HepG2 (cell line): ENCODE measurements around the gene MAJIN. TPM values are rescaled to one million over a fixed set of nuclear protein-coding genes. Genes with fewer than 3 reads are reported as not detected.

Source experiments
- ATAC-seq: fragments of 200-7000 bp; cut with Tn5 transposase; 3 replicates; pipeline ENCODE4 v1.9.1; 2020; ENCODE audit warnings: mild to moderate bottlenecking, moderate library complexity
- BruUV-seq: library from RNA; stranded (reverse); fragments of 400-500 nt; replicated peaks from 2 replicates; lab custom pipeline; 2021; lab: Mats Ljungman, UMichigan
- CTCF ChIA-PET: fragments of 300-600 bp; formaldehyde crosslinking; extraction: SDS; loops from one replicate; lab custom pipeline; 2021; ENCODE audit warnings: low total read pairs, inconsistent platforms, low intra/inter-chr PET ratio; lab: Yijun Ruan, JAX
- POLR2A ChIA-PET: fragments of 350-600 bp; sonication (Branson Sonifier 250); formaldehyde crosslinking; loops from one replicate; lab custom pipeline; 2020; ENCODE audit warnings: antibody characterized with exemption, inconsistent platforms; lab: Yijun Ruan, JAX
- DNase-seq: peaks from one replicate; pipeline ENCODE4 v3.0.0-alpha.2; 2015; ENCODE audit warnings: low spot score
- FAIRE-seq: peaks from 3 replicates; lab custom pipeline; 2011; peaks lifted over from hg19 to GRCh38; lab: Jason Lieb, UNC
- H2AFZ ChIP-seq: one replicate; pipeline ENCODE4 v1.6.1; 2011; ENCODE audit warnings: low read length, inconsistent platforms
- H3K27ac ChIP-seq: fragments of 300-600 bp; 3 replicates; pipeline ENCODE4 v1.8.0; 2011; ENCODE audit warnings: mixed run types, mild to moderate bottlenecking, mixed read lengths, low read length, inconsistent platforms; ENCODE audit not compliant: insufficient read depth; ENCODE audit errors: extremely low read length
- H3K27me3 ChIP-seq, 2 experiments: fragments of 200-600 bp in 1 of 2; 2 replicates in 1 of 2; 3 replicates in 1 of 2; pipeline versions ENCODE4 v1.6.0 to v1.8.0; 2011; ENCODE audit warnings: low read length in 2 of 2, mild to moderate bottlenecking in 2 of 2, moderate library complexity in 2 of 2, inconsistent platforms in 1 of 2; ENCODE audit not compliant: insufficient read depth in 2 of 2, control insufficient read depth in 1 of 2
- H3K36me3 ChIP-seq, 2 experiments: fragments of 200-600 bp in 1 of 2; replicated peaks in 1 of 2; 2 replicates in 1 of 2; 3 replicates in 1 of 2; pipeline versions ENCODE4 v1.5.1 to v1.8.0; 2011; ENCODE audit warnings: low read length in 2 of 2, inconsistent platforms in 1 of 2; ENCODE audit not compliant: insufficient read depth in 2 of 2, control insufficient read depth in 1 of 2
- H3K4me1 ChIP-seq: 2 replicates; pipeline ENCODE4 v1.5.1; 2012; ENCODE audit warnings: low read length, inconsistent platforms; ENCODE audit not compliant: insufficient read depth
- H3K4me2 ChIP-seq: 2 replicates; pipeline ENCODE4 v1.6.0; 2011; ENCODE audit warnings: low read depth, low read length, inconsistent platforms
- H3K4me3 ChIP-seq, 3 experiments: fragments of 200-600 bp in 1 of 3; sonication (generic), shearing (Covaris generic) in 1 of 3; replicated peaks in 1 of 3; 2 replicates each; pipeline ENCODE4 v1.5.1; 2011 to 2016; ENCODE audit warnings: low read length in 3 of 3, inconsistent platforms in 2 of 3, low read depth in 2 of 3, mild to moderate bottlenecking in 2 of 3, control low read depth in 1 of 3, mixed read lengths in 1 of 3; ENCODE audit not compliant: insufficient read depth in 1 of 3
- H3K79me2 ChIP-seq: one replicate; pipeline ENCODE4 v1.6.1; 2011; ENCODE audit warnings: low read length, inconsistent platforms; ENCODE audit not compliant: insufficient read depth
- H3K9ac ChIP-seq: 2 replicates; pipeline ENCODE4 v1.6.0; 2011; ENCODE audit warnings: mild to moderate bottlenecking, low read depth, low read length, inconsistent platforms; ENCODE audit not compliant: insufficient read depth
- H3K9me3 ChIP-seq: 2 replicates; pipeline ENCODE4 v1.5.1; 2012; ENCODE audit warnings: mild to moderate bottlenecking, low read length
- H4K20me1 ChIP-seq: 2 replicates; pipeline ENCODE4 v1.6.0; 2011; ENCODE audit warnings: inconsistent platforms, mild to moderate bottlenecking, low read length, moderate library complexity; ENCODE audit not compliant: insufficient read depth
- CEBPG ChIP-seq: IDR thresholded peaks from 2 replicates; pipeline ENCODE4 v1.6.1; 2016
- CREM ChIP-seq, 2 experiments: sonication (generic) in 1 of 2; formaldehyde crosslinking in 1 of 2; IDR thresholded peaks; 2 replicates each; pipeline versions ENCODE4 v1.4.0 to v1.6.1; 2016 to 2020; ENCODE audit warnings: antibody characterized with exemption in 1 of 2, mild to moderate bottlenecking in 1 of 2, missing genetic modification reagents in 1 of 2
- PAX8 ChIP-seq: sonication (generic); formaldehyde crosslinking; IDR thresholded peaks from 2 replicates; pipeline ENCODE4 v1.8.0; 2022; ENCODE audit warnings: mild to moderate bottlenecking, missing genetic modification reagents, borderline replicate concordance
- POLR2AphosphoS5 ChIP-seq: IDR thresholded peaks from 2 replicates; pipeline ENCODE4 v1.6.1; 2012; ENCODE audit warnings: low read depth, low read length
- SAP130 ChIP-seq: IDR thresholded peaks from 2 replicates; pipeline ENCODE4 v1.6.1; 2016; ENCODE audit warnings: low read depth
- SP5 ChIP-seq: IDR thresholded peaks from 2 replicates; pipeline ENCODE4 v1.6.1; 2016; ENCODE audit warnings: low read depth, borderline replicate concordance
- TP53 ChIP-seq: sonication (generic); formaldehyde crosslinking; conservative IDR thresholded peaks from 2 replicates; pipeline ENCODE4 v1.4.0; 2020; ENCODE audit warnings: missing genetic modification reagents
- XRCC5 ChIP-seq: fragments of 200-400 bp; formaldehyde crosslinking; optimal IDR thresholded peaks from 2 replicates; pipeline ENCODE3; 2017; ENCODE audit warnings: mild to moderate bottlenecking, low read length
- ZNF746 ChIP-seq: sonication (generic); formaldehyde crosslinking; IDR thresholded peaks from 2 replicates; pipeline ENCODE4 v1.8.0; 2022; ENCODE audit warnings: mild to moderate bottlenecking, missing genetic modification reagents
- ZSCAN22 ChIP-seq: sonication (generic); formaldehyde crosslinking; IDR thresholded peaks from 2 replicates; pipeline ENCODE4 v1.4.0; 2020; ENCODE audit warnings: mild to moderate bottlenecking, missing genetic modification reagents
- ZSCAN30 ChIP-seq: sonication (generic); formaldehyde crosslinking; IDR thresholded peaks from 2 replicates; pipeline ENCODE4 v1.5.0; 2020; ENCODE audit warnings: mild to moderate bottlenecking, missing genetic modification reagents
- WGBS: methylation state at CpG from one replicate; pipeline ENCODE4 v1.1.6; 2017; ENCODE audit warnings: low lambda C conversion rate; 5-methylcytosine and 5-hydroxymethylcytosine counted together
- in situ Hi-C: cut with HindIII; loops from 2 replicates; pipeline ENCODE4 v1.10.0; 2017; ENCODE audit warnings: low pct_unique_long_range_greater_than_20kb; ENCODE audit not compliant: extremely low pct_ligation_motif_present
- intact Hi-C: fragments of 100-400 bp; cut with micrococcal nuclease; formaldehyde crosslinking; loops from one replicate; pipeline ENCODE4 v1.10.0; 2022; ENCODE audit not compliant: unreplicated experiment
- polyA plus RNA-seq, 8 experiments: library from polyadenylated mRNA; depleted of rRNA in 3 of 8; stranded (reverse) in 7 of 8; unstranded in 1 of 8; fragments of >200 nt; fragmentation: Illumina TruSeq in 4 of 8; extraction: Trizol in 4 of 8; gene quantifications; 2 replicates each; pipeline versions ENCODE4 v1.2.1 to v1.2.3, GENCODE V29; 2011 to 2016; ENCODE audit warnings: low read depth in 4 of 8, missing spikeins in 1 of 8, mixed read lengths in 1 of 8; ENCODE audit not compliant: insufficient read depth in 1 of 8
- total RNA-seq, 5 experiments: library from RNA; depleted of rRNA; stranded (reverse); fragments of >200 nt; fragmentation: Illumina TruSeq; extraction: Trizol; gene quantifications; 2 replicates each; pipeline ENCODE4 v1.2.3, GENCODE V29; 2016; ENCODE audit warnings: low read depth in 1 of 5
- TF ChIP-seq, protein P1 (sequence below): sonication (generic); formaldehyde crosslinking; IDR thresholded peaks from 2 replicates; pipeline ENCODE4 v1.5.1; 2020; ENCODE audit warnings: mild to moderate bottlenecking, missing genetic modification reagents, borderline replicate concordance
- TF ChIP-seq, protein P2 (sequence below): IDR thresholded peaks from 2 replicates; pipeline ENCODE4 v1.6.1; 2018; ENCODE audit warnings: missing genetic modification reagents, mild to moderate bottlenecking, missing compliant biosample characterization

Gene MAJIN
- total and polyA plus RNA-seq, 2 of the 13 experiments (the other 11 are each of a cell fraction or from before 2014, with no cell fraction given), result not detected

DNA sequence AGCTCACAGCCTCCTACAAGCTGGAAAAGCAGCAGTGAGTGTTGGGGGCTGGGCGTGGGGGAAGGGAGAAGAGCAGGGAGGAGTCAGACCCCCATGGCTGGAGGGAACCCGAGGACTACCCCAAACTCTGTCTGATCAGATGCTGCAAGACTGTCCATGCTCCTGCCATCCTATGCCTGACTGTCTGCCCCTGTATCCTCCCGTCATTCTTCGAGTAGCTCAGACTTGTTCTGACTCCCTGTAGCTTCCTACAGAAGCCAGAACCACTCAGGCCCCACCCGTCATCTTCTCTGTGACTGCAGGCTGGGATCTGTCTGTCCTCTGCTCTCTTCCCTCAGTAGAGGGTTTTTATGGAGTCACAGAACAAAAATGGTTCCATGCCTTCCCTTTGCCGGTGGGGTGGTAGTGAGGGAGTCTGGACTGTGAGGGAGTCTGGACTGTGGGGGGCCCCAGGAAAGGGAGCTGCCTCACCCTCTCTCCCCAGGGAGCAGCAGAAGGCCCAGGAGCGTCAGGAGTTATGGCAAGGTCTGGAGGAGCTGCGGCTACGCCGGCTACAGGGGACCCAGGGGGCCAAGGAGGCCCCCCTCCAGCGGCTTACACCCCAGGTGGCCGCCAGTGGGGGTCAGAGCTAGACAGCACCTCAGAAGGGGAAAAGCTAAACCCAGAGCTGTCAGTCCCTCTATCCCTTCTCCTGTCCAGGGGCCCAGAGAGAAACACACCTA, 38.5 kb downstream of the MAJIN start:
- ATAC-seq, result no peak
- POLR2A ChIA-PET, result interaction anchor here (0.6 to 4.7 kb wide), 5 partner anchors 9 to 65 kb away, joined by 3 to 40 read pairs (median 15); partner anchors contain the start of genes ATG2A, BATF2 and PPP2R5B

More for the DNA sequence above, 38.5 kb downstream of the MAJIN start:
- H4K20me1 ChIP-seq, result no peaks in the 10 kb centered on the region
- peaks cover 0 to 7% of the 10 kb centered on the region in 2 experiments; a peak in 2 of 5 replicates for H3K27me3 ChIP-seq
- H3K4me1 ChIP-seq, result peaks cover 34% of the 10 kb centered on the region
- intact Hi-C loops (no loop called here), in situ Hi-C loops (no loop called here)
- FAIRE-seq, result no peak
- H3K9me3 ChIP-seq, result no peaks in the 10 kb centered on the region
- no TSS peak for BruUV-seq
- CTCF ChIA-PET, result no interaction called here
- DNase-seq, result no peak
- no peak for TF ChIP-seq CEBPG (CRISPR knock-in tag)
- TF ChIP-seq POLR2AphosphoS5, result no peak
- no peak for TF ChIP-seq SAP130 (CRISPR knock-in tag)
- TF ChIP-seq ZNF746 (CRISPR knock-in tag), result no peak
- TF ChIP-seq, protein P1, sequence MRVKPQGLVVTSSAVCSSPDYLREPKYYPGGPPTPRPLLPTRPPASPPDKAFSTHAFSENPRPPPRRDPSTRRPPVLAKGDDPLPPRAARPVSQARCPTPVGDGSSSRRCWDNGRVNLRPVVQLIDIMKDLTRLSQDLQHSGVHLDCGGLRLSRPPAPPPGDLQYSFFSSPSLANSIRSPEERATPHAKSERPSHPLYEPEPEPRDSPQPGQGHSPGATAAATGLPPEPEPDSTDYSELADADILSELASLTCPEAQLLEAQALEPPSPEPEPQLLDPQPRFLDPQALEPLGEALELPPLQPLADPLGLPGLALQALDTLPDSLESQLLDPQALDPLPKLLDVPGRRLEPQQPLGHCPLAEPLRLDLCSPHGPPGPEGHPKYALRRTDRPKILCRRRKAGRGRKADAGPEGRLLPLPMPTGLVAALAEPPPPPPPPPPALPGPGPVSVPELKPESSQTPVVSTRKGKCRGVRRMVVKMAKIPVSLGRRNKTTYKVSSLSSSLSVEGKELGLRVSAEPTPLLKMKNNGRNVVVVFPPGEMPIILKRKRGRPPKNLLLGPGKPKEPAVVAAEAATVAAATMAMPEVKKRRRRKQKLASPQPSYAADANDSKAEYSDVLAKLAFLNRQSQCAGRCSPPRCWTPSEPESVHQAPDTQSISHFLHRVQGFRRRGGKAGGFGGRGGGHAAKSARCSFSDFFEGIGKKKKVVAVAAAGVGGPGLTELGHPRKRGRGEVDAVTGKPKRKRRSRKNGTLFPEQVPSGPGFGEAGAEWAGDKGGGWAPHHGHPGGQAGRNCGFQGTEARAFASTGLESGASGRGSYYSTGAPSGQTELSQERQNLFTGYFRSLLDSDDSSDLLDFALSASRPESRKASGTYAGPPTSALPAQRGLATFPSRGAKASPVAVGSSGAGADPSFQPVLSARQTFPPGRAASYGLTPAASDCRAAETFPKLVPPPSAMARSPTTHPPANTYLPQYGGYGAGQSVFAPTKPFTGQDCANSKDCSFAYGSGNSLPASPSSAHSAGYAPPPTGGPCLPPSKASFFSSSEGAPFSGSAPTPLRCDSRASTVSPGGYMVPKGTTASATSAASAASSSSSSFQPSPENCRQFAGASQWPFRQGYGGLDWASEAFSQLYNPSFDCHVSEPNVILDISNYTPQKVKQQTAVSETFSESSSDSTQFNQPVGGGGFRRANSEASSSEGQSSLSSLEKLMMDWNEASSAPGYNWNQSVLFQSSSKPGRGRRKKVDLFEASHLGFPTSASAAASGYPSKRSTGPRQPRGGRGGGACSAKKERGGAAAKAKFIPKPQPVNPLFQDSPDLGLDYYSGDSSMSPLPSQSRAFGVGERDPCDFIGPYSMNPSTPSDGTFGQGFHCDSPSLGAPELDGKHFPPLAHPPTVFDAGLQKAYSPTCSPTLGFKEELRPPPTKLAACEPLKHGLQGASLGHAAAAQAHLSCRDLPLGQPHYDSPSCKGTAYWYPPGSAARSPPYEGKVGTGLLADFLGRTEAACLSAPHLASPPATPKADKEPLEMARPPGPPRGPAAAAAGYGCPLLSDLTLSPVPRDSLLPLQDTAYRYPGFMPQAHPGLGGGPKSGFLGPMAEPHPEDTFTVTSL, result no peak
- no peak for TF ChIP-seq ZSCAN30
- TF ChIP-seq XRCC5, result no peak
- TF ChIP-seq, protein P2, sequence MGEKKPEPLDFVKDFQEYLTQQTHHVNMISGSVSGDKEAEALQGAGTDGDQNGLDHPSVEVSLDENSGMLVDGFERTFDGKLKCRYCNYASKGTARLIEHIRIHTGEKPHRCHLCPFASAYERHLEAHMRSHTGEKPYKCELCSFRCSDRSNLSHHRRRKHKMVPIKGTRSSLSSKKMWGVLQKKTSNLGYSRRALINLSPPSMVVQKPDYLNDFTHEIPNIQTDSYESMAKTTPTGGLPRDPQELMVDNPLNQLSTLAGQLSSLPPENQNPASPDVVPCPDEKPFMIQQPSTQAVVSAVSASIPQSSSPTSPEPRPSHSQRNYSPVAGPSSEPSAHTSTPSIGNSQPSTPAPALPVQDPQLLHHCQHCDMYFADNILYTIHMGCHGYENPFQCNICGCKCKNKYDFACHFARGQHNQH (CRISPR knock-in tag), result no peak
- no peak for TF ChIP-seq SP5
- no peak for TF ChIP-seq CREM (IDR thresholded peaks at IDR 0.05)
- TF ChIP-seq CREM (CRISPR knock-in tag; IDR thresholded peaks at IDR 0.05), result no peak
- no peak for TF ChIP-seq ZSCAN22
- TF ChIP-seq TP53 (CRISPR knock-in tag), result no peak
- TF ChIP-seq PAX8, result no peak
- no peak overlapping the region for H3K9ac ChIP-seq
- H2AFZ ChIP-seq, result no peak overlapping the region
- 94% methylated on average over 6 of the region's 12 CpGs for WGBS
- no peak overlapping the region for H3K27ac ChIP-seq
- no peak overlapping the region for H3K4me3 ChIP-seq
- peaks cover 0 to 1% of the 10 kb centered on the region in 2 experiments; a peak in 1 of 5 replicates for H3K36me3 ChIP-seq
- H3K4me2 ChIP-seq, result no peak overlapping the region
- no peaks in the 10 kb centered on the region for H3K79me2 ChIP-seq
